ENCODE results near the gene TMEM209.
"Not testable (repeated sequence)": the region's sequence is repeated elsewhere in the genome, so short reads cannot be mapped to it uniquely, and the experiment has no call there.

TMEM209 gene

DNA sequence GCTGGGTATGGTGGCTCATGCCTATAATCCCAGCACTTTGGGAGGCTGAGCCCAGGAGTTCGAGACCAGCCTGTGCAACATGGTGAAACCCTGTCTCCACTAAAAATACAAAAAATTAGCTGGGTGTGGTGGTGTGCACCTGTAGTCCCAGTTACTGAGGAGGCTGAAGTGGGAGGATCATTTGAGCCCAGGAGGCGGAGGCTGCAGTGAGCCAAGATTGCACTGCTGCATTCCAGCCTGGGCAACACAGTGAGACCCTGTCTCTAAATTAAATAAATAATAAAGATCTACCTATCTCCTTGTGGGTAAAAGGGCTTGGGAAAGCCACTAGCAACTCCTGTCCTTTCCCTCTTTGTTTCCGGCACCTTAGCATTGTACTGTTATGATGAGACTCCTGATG is 78.4 kb downstream of the TMEM209 start:
- DNase-seq (ENCODE audit: low read depth), result not testable (repeated sequence)

DNA sequence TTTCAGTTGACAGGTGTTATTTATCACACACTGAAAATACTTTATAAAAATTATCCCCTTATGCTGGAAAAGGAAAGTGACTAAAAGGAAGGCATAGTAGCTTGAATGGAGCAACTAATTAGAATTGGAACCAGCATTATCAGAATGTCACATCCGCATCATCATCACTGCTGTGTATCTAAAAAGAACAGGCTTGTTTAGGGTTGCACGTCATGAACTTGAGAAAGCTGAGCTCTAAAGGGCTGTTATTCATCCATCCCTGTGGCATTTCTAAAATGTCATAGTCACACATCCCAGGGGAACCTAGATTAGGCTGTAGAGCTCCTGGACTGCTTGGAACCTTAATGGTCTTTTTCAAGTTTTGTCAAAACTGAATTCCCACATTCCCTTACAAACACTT is 80.5 kb downstream of the TMEM209 start:
- no peak for DNase-seq (ENCODE audit: low read depth)

DNA sequence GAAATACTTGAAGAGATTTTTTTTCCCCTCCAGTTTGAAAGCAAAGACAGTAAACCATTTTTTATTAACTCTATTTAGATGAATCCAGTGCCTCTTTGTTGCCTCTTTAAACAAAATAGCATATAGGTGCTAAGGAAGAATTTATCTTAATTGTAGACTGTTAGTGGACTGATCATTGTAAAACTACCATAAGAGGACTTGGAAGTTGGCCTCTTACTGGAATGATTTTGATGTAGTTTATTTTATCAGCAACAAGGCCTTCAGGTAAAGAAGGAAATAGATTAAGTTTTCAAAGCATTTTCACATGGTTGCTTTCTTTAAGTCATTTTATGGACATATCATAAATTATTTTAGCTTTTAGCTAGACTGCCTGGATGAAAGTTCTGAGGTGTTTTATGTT is 81.7 kb downstream of the TMEM209 start:
- DNase-seq (ENCODE audit: low read depth), result no peak

DNA sequence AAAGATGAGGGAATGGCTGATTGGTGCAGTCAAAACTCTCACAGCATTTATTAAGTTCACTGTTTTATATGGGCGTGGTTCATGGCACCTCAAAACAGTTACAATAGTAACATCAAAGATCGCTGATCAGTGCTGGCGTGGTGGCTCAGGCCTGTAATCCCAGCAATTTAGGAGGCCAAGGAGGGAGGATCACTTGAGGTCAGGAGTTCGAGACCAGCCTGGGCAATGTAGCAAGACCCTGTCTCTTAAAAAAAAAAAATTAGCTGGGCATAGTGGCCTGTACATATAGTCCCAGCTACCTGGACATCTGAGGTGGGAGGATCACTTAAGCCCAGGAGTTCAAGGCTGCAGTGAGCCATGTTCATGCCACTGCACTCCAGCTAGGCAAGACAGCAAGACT is 86.4 kb downstream of the TMEM209 start:
- DNase-seq (ENCODE audit: low read depth), result no peak

DNA sequence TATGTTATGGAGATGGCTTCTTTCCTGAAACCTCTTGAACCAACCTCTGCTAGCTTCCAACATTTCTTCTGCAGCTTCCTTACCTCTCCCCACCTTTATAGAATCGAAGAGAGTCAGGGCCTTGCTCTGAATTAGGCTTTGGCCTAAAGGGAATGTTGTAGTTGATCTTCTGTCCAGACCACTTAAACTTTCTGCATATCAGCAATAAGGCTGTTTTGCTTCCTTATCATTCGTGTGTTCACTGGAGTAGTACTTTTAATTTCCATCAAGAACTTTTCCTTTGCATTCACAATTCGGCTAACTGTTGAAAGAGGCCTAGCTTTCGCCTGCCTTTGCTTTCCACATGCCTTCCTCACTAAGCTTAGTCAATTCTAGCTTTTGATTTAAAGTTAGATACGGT is 86.9 kb downstream of the TMEM209 start:
- no peak for DNase-seq (ENCODE audit: low read depth)

DNA sequence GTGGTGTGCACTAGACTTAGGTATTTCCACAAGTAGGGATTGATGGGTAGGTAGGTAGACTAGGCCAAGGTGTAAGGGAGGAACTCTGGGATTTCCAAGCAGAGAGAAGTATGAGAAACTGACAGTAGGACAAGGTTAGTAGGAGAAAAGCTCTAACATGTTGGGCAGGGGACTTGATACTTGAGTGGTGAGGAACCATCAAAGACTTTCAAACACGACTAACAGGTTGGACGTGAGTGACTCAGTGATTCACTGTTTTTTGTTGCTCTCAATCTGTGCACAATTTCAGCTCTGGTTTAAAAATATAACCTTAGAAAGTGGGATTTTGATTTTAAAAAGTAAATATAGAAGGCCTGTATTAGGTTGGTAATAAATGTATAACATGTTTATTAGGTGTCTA is 90.4 kb downstream of the TMEM209 start:
- DNase-seq (ENCODE audit: low read depth), result no peak

Data from stimulated activated CD4-positive, alpha-beta T cell treated with anti-CD3 and anti-CD28 coated beads, Interleukin-2, amount 100 ng/mL, for 4 hours (primary cell).